ENCODE data around the gene C2CD5.

The C2CD5 gene

DNA sequence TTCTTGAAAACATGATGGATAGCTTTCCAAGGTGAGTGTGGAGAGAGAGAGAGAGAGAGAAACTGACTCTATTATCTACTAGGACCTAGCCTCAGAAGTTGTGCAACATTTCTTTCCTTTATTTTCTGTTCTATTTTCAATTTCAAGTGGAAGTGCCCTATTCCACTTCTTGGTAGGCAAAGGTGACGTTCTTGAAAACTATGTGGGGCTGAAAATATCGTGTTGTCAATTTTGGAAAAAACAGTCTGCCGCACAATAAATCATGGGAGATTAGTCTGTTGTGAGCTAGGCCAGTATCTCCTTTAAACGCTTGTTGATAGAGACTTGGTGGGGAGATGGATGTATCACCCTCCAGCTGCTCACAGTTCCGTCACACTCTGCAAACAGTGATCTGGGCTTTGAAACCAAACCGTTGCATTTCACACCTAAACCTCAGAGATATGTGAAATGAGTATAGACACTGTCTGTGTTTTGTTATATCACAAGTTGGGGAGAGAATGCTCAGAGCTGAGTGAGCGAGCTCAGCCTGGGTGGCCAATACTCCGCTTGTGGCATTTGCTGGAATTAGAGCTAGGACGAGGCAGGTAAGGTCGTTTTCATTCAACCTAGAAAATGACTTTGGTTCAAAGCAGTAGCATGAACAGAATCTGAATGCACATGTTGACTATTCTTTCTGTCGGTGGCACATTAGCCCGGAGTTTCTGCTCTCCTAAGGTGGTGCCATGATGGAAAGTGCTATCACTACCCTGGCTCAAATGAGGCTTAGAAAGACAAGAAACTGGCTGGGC lies 134.8 kb downstream of the C2CD5 start:
- no peak for DNase-seq

DNA sequence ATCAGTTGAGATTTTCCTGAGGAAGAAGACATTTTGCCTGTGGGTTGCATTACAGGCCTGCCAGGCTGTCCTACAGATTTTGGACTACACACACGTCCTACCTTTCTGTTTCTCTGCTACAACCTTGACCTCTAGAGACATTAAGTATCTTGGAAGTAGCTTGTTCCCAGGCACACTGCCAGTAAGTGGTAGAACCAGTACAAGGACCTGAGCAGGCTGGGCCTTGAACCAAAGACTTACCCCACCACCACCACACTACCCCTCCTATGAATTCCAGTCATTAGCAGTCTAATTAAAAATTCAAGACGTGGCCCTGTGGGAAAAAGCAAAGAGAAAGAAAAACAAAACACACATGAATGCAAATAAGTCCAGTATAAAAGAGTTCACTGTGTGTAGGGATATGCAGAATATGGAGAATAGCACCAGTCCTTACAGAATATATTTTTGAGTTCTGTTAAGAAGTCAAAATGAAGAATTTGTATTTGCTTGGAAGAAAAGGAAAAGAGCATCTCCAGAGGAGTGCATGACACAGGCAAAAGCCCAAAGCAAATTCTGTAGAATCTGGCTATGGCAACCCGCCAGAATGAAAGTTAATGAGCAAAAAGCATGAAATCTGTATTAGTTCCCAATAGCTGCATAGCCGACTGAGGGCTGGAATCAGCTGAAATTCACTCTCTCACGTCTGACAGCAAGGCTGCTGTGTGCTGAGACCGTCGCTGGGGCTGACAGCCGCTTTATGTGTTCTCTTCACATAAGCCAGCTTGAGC lies 135.5 kb downstream of the C2CD5 start:
- no peak for DNase-seq

DNA sequence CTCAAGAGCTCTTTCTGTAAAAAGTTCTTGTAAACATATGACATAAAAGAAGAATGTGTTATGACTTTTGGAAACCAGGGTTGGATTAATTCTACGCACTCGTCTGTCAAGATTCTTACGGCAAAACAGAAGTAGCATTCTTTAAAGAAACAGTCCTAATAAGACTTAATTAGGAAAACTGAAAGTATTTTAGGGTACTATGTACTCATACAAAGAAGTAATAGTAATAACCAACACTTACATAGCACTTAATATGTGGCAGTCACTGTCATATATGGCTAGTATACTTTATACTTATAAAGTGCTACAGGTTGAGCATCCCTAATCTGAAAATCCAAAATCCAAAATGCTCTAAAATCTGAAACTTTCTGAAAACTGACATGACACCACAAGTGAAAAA lies 136.9 kb downstream of the C2CD5 start:
- DNase-seq = no peak

DNA sequence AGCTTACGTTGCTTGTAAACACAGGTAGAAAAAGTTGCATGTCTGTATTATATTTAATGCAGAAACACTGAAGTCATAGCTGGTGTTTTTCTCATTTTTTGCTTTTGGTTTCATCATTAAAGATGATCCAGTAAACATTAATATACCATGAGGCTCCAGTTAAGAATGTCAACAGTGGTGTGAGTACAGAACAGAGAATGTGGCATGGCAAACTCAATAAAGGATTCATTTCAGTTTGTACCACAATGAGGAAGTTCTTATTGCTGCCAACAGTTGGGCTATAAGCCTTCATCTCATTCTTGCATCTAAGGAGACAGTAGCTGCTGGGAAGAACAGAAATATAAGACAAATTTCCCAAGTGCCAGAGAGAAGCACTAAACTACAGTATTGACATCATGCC lies 137.7 kb downstream of the C2CD5 start:
- DNase-seq = no peak

DNA sequence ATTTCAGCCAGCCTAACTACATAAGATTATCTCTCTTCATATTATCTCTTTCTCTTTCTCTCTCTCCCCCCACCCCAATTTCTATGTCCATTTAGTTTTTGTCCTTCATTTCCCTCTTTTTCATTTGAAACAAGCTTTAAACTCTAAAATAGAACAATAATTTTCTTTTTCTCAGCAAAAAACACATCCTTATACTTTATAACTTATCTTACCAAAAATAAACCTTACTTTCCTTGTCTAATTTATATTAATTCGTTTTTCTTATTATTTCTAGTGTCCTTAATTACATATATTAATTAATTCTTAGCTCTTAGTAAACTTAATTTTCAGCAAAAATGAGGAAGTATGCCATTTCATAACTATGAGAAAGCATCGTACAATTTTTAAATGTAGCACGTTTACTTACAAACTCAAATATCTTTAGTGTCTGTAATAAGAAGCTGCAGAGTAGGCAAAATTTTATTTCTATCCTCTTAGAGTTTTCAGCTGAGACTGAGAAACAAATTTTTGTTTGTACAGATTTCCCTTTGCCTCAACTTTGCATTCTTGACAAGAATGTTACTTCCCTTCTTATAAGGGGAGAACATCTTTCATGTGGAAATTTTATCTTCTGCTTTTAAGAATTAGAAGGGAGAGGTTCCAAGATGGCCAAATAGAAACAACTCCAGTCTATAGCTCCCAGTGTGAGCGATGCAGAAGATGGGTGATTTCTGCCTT lies 144.7 kb downstream of the C2CD5 start:
- DNase-seq = no peak

All from NCI-H1694 (cell line).